HL-60 (cell line): Measurements from ENCODE around the gene MRTFA.

Source experiments
- CTCF ChIP-seq: IDR thresholded peaks from one replicate; pipeline ENCODE4 v1.5.1; 2011; ENCODE audit warnings: low read length, control low read depth, inconsistent platforms; ENCODE audit not compliant: insufficient read depth
- POLR2AphosphoS5 ChIP-seq: IDR thresholded peaks from 2 replicates; pipeline ENCODE4 v1.6.1; 2012; ENCODE audit warnings: low read depth
- REST ChIP-seq: IDR thresholded peaks from 2 replicates; pipeline ENCODE4 v1.6.1; 2012; ENCODE audit warnings: low read depth; ENCODE audit not compliant: insufficient replicate concordance
- SPI1 ChIP-seq: IDR thresholded peaks from 2 replicates; pipeline ENCODE4 v1.6.1; 2012; ENCODE audit warnings: low read depth, mild to moderate bottlenecking, borderline replicate concordance

GRCh38 chr22:40472051-40472450, 164.5 kb downstream of the MRTFA start:
- no peak for TF ChIP-seq POLR2AphosphoS5
- TF ChIP-seq CTCF: no peak
- TF ChIP-seq REST: no peak
- TF ChIP-seq SPI1: no peak
